Measurements from ENCODE around the gene MRPS27. TPM values are rescaled to one million over a fixed set of nuclear protein-coding genes. Genes with fewer than 3 reads are reported as not detected.

The MRPS27 gene
- total and polyA plus RNA-seq, 10 donors: 23.5 to 55.5 (median 42.6) TPM

DNA sequence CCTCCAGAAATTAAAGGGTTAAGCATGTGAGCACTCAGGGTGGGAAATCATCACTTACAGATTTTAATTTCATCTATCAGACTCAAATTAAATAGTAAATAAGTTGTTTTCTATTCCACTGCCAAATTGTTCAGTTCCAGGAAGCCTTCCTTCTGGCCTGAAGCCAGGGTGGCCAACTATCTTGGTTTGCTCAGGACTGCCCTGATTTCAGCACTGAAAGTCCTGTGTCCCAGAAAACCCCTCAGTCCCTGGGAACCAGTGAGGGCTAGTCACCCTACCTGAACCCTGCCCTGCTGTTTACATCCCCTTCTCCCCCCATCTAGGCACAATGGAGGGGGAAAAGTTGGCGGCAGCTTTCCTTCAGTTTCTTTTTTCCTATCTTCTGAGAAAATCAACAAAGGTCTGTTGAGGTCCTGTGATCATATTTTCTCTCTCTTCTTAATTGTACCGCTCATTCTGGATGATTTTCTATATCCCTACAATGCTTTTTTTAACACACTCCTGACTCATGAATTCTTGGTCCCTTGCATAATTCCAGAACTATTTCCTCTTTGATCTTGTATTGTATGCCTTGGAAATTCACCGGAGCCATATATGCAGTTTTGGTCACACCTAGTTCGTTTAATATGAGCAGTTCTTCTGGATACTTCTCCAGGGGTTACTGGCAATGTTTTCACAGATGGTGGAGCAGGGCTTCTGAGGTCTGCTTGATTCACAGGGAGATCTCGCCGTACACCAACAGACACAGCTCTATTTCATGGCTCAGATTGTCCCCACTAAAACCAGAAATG, 109.0 kb downstream of the MRPS27 start:
- intact Hi-C loops (cut with DNase I; ENCODE audit: low total_unique reads): no loop called here
- H3K27ac ChIP-seq: peak overlapping the region in 7 of 8 donors; percentile 11 to 59 (median 52)
- H3K9me3 ChIP-seq: no peaks in the 10 kb centered on the region
- H3K4me3 ChIP-seq: no peak overlapping the region
- H3K36me3 ChIP-seq: peaks cover 0 to 3% (median 0%) of the 10 kb centered on the region in 6 donors
- DNase-seq: no peak
- no peaks in the 10 kb centered on the region for H3K27me3 ChIP-seq (replicated peaks in 1 of 7)
- TF ChIP-seq POLR2AphosphoS5 (IDR thresholded peaks at IDR 0.05) (no peak), POLR2A (IDR thresholded peaks at IDR 0.05) (no peak)
- TF ChIP-seq, protein P1, sequence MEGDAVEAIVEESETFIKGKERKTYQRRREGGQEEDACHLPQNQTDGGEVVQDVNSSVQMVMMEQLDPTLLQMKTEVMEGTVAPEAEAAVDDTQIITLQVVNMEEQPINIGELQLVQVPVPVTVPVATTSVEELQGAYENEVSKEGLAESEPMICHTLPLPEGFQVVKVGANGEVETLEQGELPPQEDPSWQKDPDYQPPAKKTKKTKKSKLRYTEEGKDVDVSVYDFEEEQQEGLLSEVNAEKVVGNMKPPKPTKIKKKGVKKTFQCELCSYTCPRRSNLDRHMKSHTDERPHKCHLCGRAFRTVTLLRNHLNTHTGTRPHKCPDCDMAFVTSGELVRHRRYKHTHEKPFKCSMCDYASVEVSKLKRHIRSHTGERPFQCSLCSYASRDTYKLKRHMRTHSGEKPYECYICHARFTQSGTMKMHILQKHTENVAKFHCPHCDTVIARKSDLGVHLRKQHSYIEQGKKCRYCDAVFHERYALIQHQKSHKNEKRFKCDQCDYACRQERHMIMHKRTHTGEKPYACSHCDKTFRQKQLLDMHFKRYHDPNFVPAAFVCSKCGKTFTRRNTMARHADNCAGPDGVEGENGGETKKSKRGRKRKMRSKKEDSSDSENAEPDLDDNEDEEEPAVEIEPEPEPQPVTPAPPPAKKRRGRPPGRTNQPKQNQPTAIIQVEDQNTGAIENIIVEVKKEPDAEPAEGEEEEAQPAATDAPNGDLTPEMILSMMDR (IDR thresholded peaks at IDR 0.05 in 8 of 11, conservative IDR thresholded peaks at IDR 0.05 in 3 of 11): no peak
- H3K4me1 ChIP-seq: peaks cover 0 to 12% (median 0%) of the 10 kb centered on the region in 6 donors
- 75 to 87% (median 81%) methylated on average over 6 of the region's 6 CpGs for WGBS, 5 donors

DNA sequence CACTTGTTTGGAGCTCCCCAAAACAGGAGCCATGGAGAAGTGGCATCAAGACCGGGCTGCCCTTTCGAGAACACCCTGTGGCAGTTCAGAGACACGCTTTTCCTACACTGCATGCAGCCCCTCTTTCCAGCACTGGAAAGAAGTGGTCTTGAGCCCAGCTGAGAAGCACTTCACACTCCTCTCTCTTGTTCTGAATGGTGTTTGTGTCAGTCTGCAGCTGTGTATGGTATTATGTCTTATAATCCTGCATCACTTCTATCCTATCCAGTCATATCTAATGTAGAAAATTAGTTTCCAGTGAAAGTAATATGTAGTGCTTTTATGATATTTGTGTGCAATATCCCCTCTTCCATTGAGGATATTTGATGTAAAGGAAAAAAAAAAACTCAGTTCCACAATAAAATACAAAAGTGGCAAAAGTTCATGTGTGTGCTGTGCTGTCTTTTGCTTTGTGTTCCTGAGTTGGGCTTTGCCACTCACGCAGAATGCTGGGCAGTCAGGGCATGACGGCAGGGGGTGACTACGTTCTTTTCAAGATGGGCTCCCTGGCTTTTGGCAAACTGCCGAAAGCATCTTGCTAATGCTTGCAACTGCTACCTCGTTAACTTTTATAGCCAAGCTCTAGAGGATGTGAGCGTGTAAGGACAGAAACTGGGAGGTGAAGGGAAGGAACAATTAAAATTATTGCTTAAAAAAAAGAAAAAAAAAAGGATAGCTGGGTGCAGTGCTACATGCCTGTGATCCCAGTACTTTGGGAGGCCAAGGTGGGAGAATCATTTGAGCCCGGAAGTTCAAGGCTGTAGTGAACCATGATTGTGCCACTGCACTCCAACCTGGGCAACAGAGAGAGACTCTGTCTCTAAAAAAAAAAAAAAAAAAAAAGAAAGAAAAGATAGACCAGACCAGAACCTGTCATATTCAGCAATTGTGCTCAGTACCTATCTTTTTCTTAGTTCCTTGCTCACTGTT, 110.6 kb downstream of the MRPS27 start:
- H3K4me1 ChIP-seq: peaks cover 0 to 12% (median 0%) of the 10 kb centered on the region in 6 donors
- WGBS, 5 donors: 84 to 91% (median 89%) methylated on average over 10 of the region's 10 CpGs
- H3K27me3 ChIP-seq (replicated peaks in 1 of 7): no peaks in the 10 kb centered on the region
- DNase-seq: no peak
- intact Hi-C loops (cut with DNase I; ENCODE audit: low total_unique reads): no loop called here
- TF ChIP-seq, protein P1 (IDR thresholded peaks at IDR 0.05 in 8 of 11, conservative IDR thresholded peaks at IDR 0.05 in 3 of 11): no peak
- no peak for TF ChIP-seq POLR2AphosphoS5 (IDR thresholded peaks at IDR 0.05)
- no peaks in the 10 kb centered on the region for H3K9me3 ChIP-seq
- no peak overlapping the region for H3K4me3 ChIP-seq
- H3K36me3 ChIP-seq: no peaks in the 10 kb centered on the region
- H3K27ac ChIP-seq: no peak overlapping the region

DNA sequence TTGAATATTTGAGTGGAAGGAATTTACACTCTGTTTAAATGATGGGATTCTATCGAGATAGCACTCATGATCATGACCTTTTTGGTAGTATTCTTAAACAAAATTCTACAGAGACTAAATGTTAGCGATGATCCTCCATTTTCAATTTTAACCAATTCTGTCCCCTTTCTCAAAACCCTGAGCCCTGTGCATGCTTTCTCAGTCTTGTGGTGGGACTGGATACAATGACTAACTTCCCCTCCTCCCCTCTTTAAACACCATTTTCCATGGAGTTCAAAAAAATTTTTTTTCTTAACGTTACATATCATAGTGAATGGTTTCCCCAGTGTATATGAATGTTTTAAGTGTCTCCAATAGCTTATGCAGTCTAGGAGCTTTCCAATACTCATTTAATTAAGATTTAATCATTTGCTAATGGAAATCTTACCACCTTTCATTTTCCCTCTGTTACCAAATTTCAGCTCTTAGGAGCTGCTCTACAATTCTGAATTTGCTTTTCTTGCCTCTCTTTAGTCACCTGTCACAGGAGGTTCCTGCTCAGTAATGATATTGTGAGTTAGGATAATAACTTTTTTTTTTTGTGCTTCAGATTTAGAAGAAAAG, 111.6 kb downstream of the MRPS27 start:
- Histone ChIP-seq H3K36me3 (peaks cover 0 to 9% (median 0%) of the 10 kb centered on the region in 6 donors), H3K27ac (no peak overlapping the region), H3K27me3 (replicated peaks in 1 of 7) (no peaks in the 10 kb centered on the region), H3K9me3 (no peaks in the 10 kb centered on the region), H3K4me1 (peaks cover 0 to 12% (median 0%) of the 10 kb centered on the region in 6 donors), H3K4me3 (no peak overlapping the region)
- TF ChIP-seq POLR2AphosphoS5 (IDR thresholded peaks at IDR 0.05) (no peak), POLR2A (IDR thresholded peaks at IDR 0.05) (no peak)
- TF ChIP-seq, protein P1 (IDR thresholded peaks at IDR 0.05 in 8 of 11, conservative IDR thresholded peaks at IDR 0.05 in 3 of 11): no peak
- intact Hi-C loops (cut with DNase I; ENCODE audit: low total_unique reads): no loop called here
- 91 to 97% (median 93%) methylated on average over 3 of the region's 3 CpGs for WGBS, 5 donors
- DNase-seq: no peak

Measured in spleen (tissue), 11 donors.